HepG2 (cell line): ENCODE data around the gene YIPF2. TPM values are rescaled to one million over a fixed set of nuclear protein-coding genes. Genes with fewer than 3 reads are reported as not detected.
A peak's percentile ranks its signal among the peaks of the same experiment; 100 is the strongest.

Experiments used
- ATAC-seq: fragments of 200-7000 bp; cut with Tn5 transposase; 3 replicates; pipeline ENCODE4 v1.9.1; 2020; ENCODE audit warnings: mild to moderate bottlenecking, moderate library complexity
- BruUV-seq: library from RNA; stranded (reverse); fragments of 400-500 nt; replicated peaks from 2 replicates; lab custom pipeline; 2021; lab: Mats Ljungman, UMichigan
- CTCF ChIA-PET: fragments of 300-600 bp; formaldehyde crosslinking; extraction: SDS; loops from one replicate; lab custom pipeline; 2021; ENCODE audit warnings: low total read pairs, inconsistent platforms, low intra/inter-chr PET ratio; lab: Yijun Ruan, JAX
- POLR2A ChIA-PET: fragments of 350-600 bp; sonication (Branson Sonifier 250); formaldehyde crosslinking; loops from one replicate; lab custom pipeline; 2020; ENCODE audit warnings: antibody characterized with exemption, inconsistent platforms; lab: Yijun Ruan, JAX
- DNase-seq: peaks from one replicate; pipeline ENCODE4 v3.0.0-alpha.2; 2015; ENCODE audit warnings: low spot score
- FAIRE-seq: peaks from 3 replicates; lab custom pipeline; 2011; peaks lifted over from hg19 to GRCh38; lab: Jason Lieb, UNC
- H2AFZ ChIP-seq: one replicate; pipeline ENCODE4 v1.6.1; 2011; ENCODE audit warnings: low read length, inconsistent platforms
- H3K27ac ChIP-seq: fragments of 300-600 bp; 3 replicates; pipeline ENCODE4 v1.8.0; 2011; ENCODE audit warnings: mixed run types, mild to moderate bottlenecking, mixed read lengths, low read length, inconsistent platforms; ENCODE audit not compliant: insufficient read depth; ENCODE audit errors: extremely low read length
- H3K27me3 ChIP-seq, 2 experiments: fragments of 200-600 bp in 1 of 2; 2 replicates in 1 of 2; 3 replicates in 1 of 2; pipeline versions ENCODE4 v1.6.0 to v1.8.0; 2011; ENCODE audit warnings: low read length in 2 of 2, mild to moderate bottlenecking in 2 of 2, moderate library complexity in 2 of 2, inconsistent platforms in 1 of 2; ENCODE audit not compliant: insufficient read depth in 2 of 2, control insufficient read depth in 1 of 2
- H3K36me3 ChIP-seq, 2 experiments: fragments of 200-600 bp in 1 of 2; replicated peaks in 1 of 2; 2 replicates in 1 of 2; 3 replicates in 1 of 2; pipeline versions ENCODE4 v1.5.1 to v1.8.0; 2011; ENCODE audit warnings: low read length in 2 of 2, inconsistent platforms in 1 of 2; ENCODE audit not compliant: insufficient read depth in 2 of 2, control insufficient read depth in 1 of 2
- H3K4me1 ChIP-seq: 2 replicates; pipeline ENCODE4 v1.5.1; 2012; ENCODE audit warnings: low read length, inconsistent platforms; ENCODE audit not compliant: insufficient read depth
- H3K4me2 ChIP-seq: 2 replicates; pipeline ENCODE4 v1.6.0; 2011; ENCODE audit warnings: low read depth, low read length, inconsistent platforms
- H3K4me3 ChIP-seq, 3 experiments: fragments of 200-600 bp in 1 of 3; sonication (generic), shearing (Covaris generic) in 1 of 3; replicated peaks in 1 of 3; 2 replicates each; pipeline ENCODE4 v1.5.1; 2011 to 2016; ENCODE audit warnings: low read length in 3 of 3, inconsistent platforms in 2 of 3, low read depth in 2 of 3, mild to moderate bottlenecking in 2 of 3, control low read depth in 1 of 3, mixed read lengths in 1 of 3; ENCODE audit not compliant: insufficient read depth in 1 of 3
- H3K79me2 ChIP-seq: one replicate; pipeline ENCODE4 v1.6.1; 2011; ENCODE audit warnings: low read length, inconsistent platforms; ENCODE audit not compliant: insufficient read depth
- H3K9ac ChIP-seq: 2 replicates; pipeline ENCODE4 v1.6.0; 2011; ENCODE audit warnings: mild to moderate bottlenecking, low read depth, low read length, inconsistent platforms; ENCODE audit not compliant: insufficient read depth
- H3K9me3 ChIP-seq: 2 replicates; pipeline ENCODE4 v1.5.1; 2012; ENCODE audit warnings: mild to moderate bottlenecking, low read length
- H4K20me1 ChIP-seq: 2 replicates; pipeline ENCODE4 v1.6.0; 2011; ENCODE audit warnings: inconsistent platforms, mild to moderate bottlenecking, low read length, moderate library complexity; ENCODE audit not compliant: insufficient read depth
- AGO2 ChIP-seq: fragments of 200-400 bp; formaldehyde crosslinking; optimal IDR thresholded peaks from 2 replicates; pipeline ENCODE3; 2017; ENCODE audit warnings: mild to moderate bottlenecking, low read depth, low read length, moderate library complexity
- RAD51 ChIP-seq: fragments of 450-650 bp; IDR thresholded peaks from 2 replicates; pipeline ENCODE4 v1.6.1; 2016; ENCODE audit warnings: borderline replicate concordance
- SNAPC4 ChIP-seq: sonication (generic); formaldehyde crosslinking; IDR thresholded peaks from 2 replicates; pipeline ENCODE4 v1.4.0; 2020; ENCODE audit warnings: mild to moderate bottlenecking, missing genetic modification reagents
- ZZZ3 ChIP-seq: sonication (generic); formaldehyde crosslinking; IDR thresholded peaks from 2 replicates; pipeline ENCODE4 v1.4.0; 2020; ENCODE audit warnings: missing genetic modification reagents, mild to moderate bottlenecking, borderline replicate concordance
- WGBS: methylation state at CpG from one replicate; pipeline ENCODE4 v1.1.6; 2017; ENCODE audit warnings: low lambda C conversion rate; 5-methylcytosine and 5-hydroxymethylcytosine counted together
- in situ Hi-C: cut with HindIII; loops from 2 replicates; pipeline ENCODE4 v1.10.0; 2017; ENCODE audit warnings: low pct_unique_long_range_greater_than_20kb; ENCODE audit not compliant: extremely low pct_ligation_motif_present
- intact Hi-C: fragments of 100-400 bp; cut with micrococcal nuclease; formaldehyde crosslinking; loops from one replicate; pipeline ENCODE4 v1.10.0; 2022; ENCODE audit not compliant: unreplicated experiment
- polyA plus RNA-seq, 8 experiments: library from polyadenylated mRNA; depleted of rRNA in 3 of 8; stranded (reverse) in 7 of 8; unstranded in 1 of 8; fragments of >200 nt; fragmentation: Illumina TruSeq in 4 of 8; extraction: Trizol in 4 of 8; gene quantifications; 2 replicates each; pipeline versions ENCODE4 v1.2.1 to v1.2.3, GENCODE V29; 2011 to 2016; ENCODE audit warnings: low read depth in 4 of 8, missing spikeins in 1 of 8, mixed read lengths in 1 of 8; ENCODE audit not compliant: insufficient read depth in 1 of 8
- total RNA-seq, 5 experiments: library from RNA; depleted of rRNA; stranded (reverse); fragments of >200 nt; fragmentation: Illumina TruSeq; extraction: Trizol; gene quantifications; 2 replicates each; pipeline ENCODE4 v1.2.3, GENCODE V29; 2016; ENCODE audit warnings: low read depth in 1 of 5

The YIPF2 gene
- total and polyA plus RNA-seq, 2 of the 13 experiments (the other 11 are each of a cell fraction or from before 2014, with no cell fraction given): 37.3 to 53.2 TPM

- H2AFZ ChIP-seq: no peak overlapping the region
- H3K4me2 ChIP-seq: no peak overlapping the region
- CTCF ChIA-PET: no interaction called here
- intact Hi-C loops (no loop called here), in situ Hi-C loops (no loop called here)
- no peak for FAIRE-seq
- H3K4me1 ChIP-seq: no peaks in the 10 kb centered on the region
- no peak overlapping the region for H3K9ac ChIP-seq
- H3K79me2 ChIP-seq: no peaks in the 10 kb centered on the region
- WGBS: 95% methylated on average over 22 of the region's 31 CpGs
- H3K4me3 ChIP-seq: no peak overlapping the region
- no peak for DNase-seq
- no peak overlapping the region for H3K27ac ChIP-seq
- no TSS peak for BruUV-seq
- no peak for ATAC-seq
- no peaks in the 10 kb centered on the region for H3K9me3 ChIP-seq
- H3K27me3 ChIP-seq: no peaks in the 10 kb centered on the region
- TF ChIP-seq ZZZ3 (CRISPR knock-in tag) (no peak), RAD51 (no peak), AGO2 (peak; percentile 42), SNAPC4 (CRISPR knock-in tag) (no peak)
- H3K36me3 ChIP-seq: peaks cover 34 to 73% of the 10 kb centered on the region in 2 experiments; a peak in 4 of 5 replicates
- POLR2A ChIA-PET: no interaction called here
- no peaks in the 10 kb centered on the region for H4K20me1 ChIP-seq
These were observed 16.7 kb downstream of the YIPF2 start for GRCh38 chr19:10911579-10912363.
